PFSK-1 (cell line): Measurements from ENCODE around the gene CDA.

Experiments used
- FOXP2 ChIP-seq: optimal IDR thresholded peaks from 2 replicates; pipeline ENCODE3; 2011; ENCODE audit warnings: borderline replicate concordance, control low read depth, inconsistent platforms; ENCODE audit not compliant: insufficient read depth; ENCODE audit errors: extremely low read length, extremely low read depth
- POLR2AphosphoS5 ChIP-seq: IDR thresholded peaks from 2 replicates; pipeline ENCODE4 v1.6.1; 2012; ENCODE audit warnings: low read depth, mild to moderate bottlenecking, control low read depth, low read length, moderate library complexity
- REST ChIP-seq, 2 experiments: IDR thresholded peaks; 2 replicates each; pipeline versions ENCODE4 v1.6.1 to v1.8.0; 2011 to 2012; ENCODE audit warnings: low read depth in 2 of 2, low read length in 2 of 2, control low read depth in 1 of 2, inconsistent platforms in 1 of 2, mild to moderate bottlenecking in 1 of 2, moderate library complexity in 1 of 2; ENCODE audit not compliant: insufficient read depth in 1 of 2
- SIN3A ChIP-seq: IDR thresholded peaks from 2 replicates; pipeline ENCODE4 v1.6.1; 2012; ENCODE audit warnings: mild to moderate bottlenecking, low read length, moderate library complexity, borderline replicate concordance; ENCODE audit not compliant: insufficient read depth
- TAF1 ChIP-seq: IDR thresholded peaks from 2 replicates; pipeline ENCODE4 v1.6.1; 2012; ENCODE audit warnings: low read length, control low read depth, borderline replicate concordance; ENCODE audit not compliant: insufficient read depth

- TF ChIP-seq SIN3A: no peak
- no peak for TF ChIP-seq POLR2AphosphoS5
- no peak for TF ChIP-seq TAF1
- TF ChIP-seq REST (IDR thresholded peaks at IDR 0.05; ENCODE audit: insufficient read depth in 1 of 2, low read depth in 2 of 2, low read length in 2 of 2): no peak
- TF ChIP-seq FOXP2: no peak
These were observed 36.8 kb upstream of the CDA start, which contains the start of gene FAM43B for GRCh38 chr1:20551945-20552727.
